Subcutaneous adipose tissue (tissue), 4 donors: ENCODE results near the gene TIAM1. TPM values are rescaled to one million over a fixed set of nuclear protein-coding genes. Genes with fewer than 3 reads are reported as not detected.

Source experiments
- total RNA-seq, 4 donors: library from RNA; depleted of rRNA; stranded (reverse); fragments of >200 nt; gene quantifications; one replicate each; pipeline ENCODE4 v1.1.0, GENCODE V29; 2016
- TF ChIP-seq, protein P1 (sequence below): fragments of 450-650 bp; IDR thresholded peaks from one replicate; pipeline ENCODE4 v1.5.1; 2016; ENCODE audit warnings: low read depth, mild to moderate bottlenecking, control low read depth, antibody characterized with exemption, moderate library complexity

Gene TIAM1
- total RNA-seq, 4 donors from 2014 or later: 5.1 to 27.4 (median 14.7) TPM

DNA sequence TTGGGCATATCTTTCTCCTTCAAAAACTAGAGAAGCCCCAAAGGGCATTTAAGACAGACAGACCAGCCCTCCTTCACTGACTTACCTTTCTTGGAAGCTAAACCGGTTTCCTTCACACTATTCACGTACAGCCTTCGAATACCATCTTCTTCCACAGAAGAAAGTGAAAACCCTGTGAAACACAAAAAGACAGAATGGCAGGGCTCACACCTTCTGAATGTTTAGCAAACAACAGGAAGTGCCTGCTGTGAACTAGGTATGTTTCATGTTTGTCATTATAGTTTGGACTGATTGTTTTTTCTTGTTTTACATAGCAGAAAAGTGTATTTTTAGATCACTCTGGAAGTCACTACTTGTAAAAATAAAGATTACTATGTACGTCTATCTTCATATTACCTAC is 157.1 kb downstream of the TIAM1 start:
- TF ChIP-seq, protein P1, sequence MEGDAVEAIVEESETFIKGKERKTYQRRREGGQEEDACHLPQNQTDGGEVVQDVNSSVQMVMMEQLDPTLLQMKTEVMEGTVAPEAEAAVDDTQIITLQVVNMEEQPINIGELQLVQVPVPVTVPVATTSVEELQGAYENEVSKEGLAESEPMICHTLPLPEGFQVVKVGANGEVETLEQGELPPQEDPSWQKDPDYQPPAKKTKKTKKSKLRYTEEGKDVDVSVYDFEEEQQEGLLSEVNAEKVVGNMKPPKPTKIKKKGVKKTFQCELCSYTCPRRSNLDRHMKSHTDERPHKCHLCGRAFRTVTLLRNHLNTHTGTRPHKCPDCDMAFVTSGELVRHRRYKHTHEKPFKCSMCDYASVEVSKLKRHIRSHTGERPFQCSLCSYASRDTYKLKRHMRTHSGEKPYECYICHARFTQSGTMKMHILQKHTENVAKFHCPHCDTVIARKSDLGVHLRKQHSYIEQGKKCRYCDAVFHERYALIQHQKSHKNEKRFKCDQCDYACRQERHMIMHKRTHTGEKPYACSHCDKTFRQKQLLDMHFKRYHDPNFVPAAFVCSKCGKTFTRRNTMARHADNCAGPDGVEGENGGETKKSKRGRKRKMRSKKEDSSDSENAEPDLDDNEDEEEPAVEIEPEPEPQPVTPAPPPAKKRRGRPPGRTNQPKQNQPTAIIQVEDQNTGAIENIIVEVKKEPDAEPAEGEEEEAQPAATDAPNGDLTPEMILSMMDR: no peak

DNA sequence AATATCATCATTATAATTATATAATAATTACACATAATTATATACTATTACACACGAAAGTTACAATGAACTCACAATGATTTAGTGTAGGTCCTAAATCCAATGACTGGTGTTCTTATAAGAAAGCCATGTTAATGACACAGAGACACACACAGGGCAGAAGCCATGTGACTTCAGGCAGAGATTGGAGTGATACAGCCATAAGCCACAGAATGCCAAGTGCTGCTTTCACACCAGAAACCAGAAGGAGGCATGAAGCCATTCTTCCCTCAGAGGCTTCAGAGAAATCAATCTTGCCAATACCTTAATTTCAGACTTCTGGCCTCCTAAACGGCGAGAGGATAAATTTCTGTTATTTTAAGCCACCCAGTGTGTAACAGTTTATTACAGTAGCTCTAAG is 158.4 kb downstream of the TIAM1 start:
- TF ChIP-seq, protein P1: no peak

DNA sequence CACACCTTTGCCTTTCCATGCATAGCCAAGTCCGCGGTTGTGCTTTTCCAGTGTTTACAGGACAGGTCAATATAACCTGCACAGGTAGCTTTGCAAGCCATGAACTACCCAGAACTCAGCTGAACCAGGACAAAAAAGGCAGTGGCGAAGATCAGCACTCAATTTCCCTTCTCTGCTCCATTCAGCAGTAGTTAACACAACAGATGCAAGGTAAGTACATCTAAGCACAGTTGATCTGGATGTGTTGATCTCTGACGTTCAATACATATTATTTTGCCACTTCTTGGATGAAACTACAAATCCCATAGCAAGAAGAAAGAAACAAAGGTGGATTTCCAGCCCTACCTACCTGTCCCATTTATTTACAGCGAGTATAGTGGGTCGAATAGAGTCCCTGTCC is 159.2 kb downstream of the TIAM1 start:
- TF ChIP-seq, protein P1: no peak

DNA sequence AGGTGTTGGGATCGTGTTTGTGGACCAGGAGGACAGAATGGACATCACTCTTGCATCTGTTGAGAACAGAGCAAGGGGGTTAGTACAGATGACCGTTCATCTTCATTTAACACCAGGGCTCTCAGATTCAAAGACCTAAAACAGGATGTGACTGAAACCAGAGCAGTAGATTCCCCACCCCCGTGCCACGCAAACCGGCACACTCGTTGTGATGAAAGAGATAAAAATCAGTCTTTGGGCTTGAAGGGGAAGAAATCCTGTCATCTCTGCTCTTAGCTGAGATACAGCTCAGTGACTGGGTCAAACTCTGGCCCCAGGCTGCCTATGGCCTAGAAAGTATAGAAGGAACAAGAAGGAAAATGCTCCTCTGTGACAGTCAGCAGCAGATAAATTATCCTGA is 159.6 kb downstream of the TIAM1 start:
- TF ChIP-seq, protein P1: no peak

DNA sequence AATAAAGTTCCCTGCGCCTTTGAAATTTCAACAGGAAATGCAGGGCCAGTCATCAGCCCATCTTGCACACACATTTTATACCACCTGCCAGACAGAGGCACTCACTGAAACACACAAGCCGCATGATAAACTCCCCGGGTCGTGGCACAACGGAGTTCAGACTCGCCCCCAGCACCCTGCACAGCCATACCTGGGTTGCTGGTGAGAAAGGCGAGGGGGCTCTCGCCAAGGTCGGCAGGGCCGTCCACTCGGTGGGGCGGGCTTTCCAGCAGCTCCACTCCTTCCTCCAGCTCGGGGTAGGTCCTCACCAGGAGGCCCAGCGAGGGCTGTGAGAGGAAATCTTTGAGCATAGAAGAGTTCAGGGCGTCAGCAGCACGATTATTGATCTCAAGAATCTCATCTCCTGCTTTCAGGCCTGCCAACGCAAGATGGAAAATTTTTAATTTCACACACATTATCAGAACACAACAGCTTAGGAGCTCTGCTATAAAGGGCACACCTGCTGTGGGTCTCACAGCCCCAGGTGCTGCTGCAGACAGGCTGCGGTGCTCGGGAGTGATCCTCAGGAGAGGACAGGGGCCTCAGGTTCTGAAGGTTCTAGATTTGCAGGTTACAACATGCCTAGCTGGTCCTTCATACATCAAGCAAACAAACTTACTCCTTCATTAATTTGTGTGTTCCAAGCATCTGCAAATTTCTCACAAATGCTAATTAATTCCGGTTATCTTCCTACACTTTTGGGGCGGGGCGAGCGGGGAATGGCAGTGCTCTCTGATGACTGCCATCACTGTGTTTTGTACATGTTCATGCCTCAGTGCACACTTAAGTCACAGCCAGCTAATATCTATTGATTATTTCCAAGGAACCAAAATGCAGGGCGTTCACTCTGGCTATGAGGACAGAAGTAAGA is 161.6 kb downstream of the TIAM1 start:
- TF ChIP-seq, protein P1: no peak

DNA sequence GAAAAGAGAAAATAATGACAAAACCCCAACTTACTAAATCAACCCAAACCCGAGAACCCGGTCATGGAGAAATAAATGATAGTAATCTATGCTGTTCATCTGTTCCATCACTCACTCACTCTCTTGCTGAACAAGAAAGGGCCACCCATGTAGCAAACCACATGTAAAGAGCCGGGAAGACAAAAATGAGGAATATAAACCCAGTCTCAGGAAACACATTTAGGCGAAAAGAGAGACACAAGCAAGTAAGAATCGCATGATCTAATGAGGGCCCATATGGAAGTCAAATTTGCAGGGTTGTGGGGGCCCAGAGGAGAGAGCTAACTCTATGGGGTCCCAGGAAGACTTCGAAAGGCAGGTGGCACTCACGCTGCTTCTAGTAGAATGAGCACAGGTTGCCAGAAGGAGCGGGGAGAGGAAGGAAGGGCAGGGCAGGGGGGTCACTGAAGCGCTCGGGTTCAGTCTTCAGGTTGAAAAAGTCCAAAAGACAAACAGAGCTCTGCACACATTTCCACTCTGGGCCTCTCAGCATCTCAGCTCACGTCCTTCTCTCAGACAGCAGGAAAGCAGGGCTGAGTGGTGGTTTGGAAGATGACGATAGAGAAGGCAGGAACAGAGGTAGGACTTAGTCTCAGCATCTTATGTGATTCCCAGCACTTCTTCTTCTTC is 162.8 kb downstream of the TIAM1 start:
- TF ChIP-seq, protein P1: no peak
